ENCODE measurements around the gene GSTO2.

Gene GSTO2

DNA sequence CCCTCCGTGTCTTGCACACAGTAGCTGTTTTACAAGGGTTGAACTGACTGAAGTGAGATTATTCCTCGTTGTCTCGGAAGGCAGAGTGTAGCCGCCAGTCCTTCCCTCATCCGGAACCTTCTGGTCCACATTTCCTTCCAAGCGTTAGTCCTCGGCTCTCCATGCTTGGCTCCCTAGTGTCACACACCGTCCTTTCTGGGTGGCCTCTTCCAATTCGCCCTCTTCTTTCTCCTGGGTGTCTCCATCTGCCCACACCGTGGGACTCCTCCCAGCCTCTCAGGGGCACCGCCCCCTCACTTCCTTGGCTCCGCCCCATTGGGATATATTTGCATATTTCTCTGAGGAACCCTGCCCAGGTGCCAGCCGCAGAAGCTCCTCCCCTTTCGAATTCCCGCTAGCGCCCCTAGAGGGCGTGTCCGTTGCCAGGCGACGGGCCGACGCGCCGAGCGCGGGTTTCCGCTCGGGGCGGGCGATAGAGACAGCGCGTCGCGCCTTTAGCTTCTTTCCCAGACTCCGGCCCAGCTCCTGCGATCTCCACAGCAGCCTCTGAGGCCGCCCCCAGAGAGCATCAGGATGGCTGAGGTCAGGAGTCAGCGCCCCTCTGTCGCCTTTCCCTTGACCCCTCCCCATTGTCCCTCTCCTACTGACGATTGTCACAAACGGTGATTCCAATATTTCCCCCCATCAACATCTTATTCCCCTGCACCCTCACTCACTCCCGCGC, 84.5 kb downstream of the GSTO2 start, which contains the start of gene CFAP58:
CFAP58 (plus strand) TSS at position 509 of the 724 bp plus-strand sequence; CDS start at position 574, 65 bp downstream.
- Histone ChIP-seq H3K4me1 (ENCODE audit: control insufficient read depth, insufficient read depth, low read length) (peaks cover 10% of the 10 kb centered on the region), H3K36me3 (ENCODE audit: control insufficient read depth, insufficient read depth, low read length) (no peaks in the 10 kb centered on the region), H3K9ac (ENCODE audit: low read depth, low read length) (no peak within 1 kb of the TSS), H3K27me3 (ENCODE audit: control insufficient read depth, insufficient read depth, low read length) (peaks cover 43% of the 10 kb centered on the region), H3K9me3 (ENCODE audit: control insufficient read depth, insufficient read depth, low read length) (no peaks in the 10 kb centered on the region), H3K4me3 (ENCODE audit: low read depth, low read length) (peak within 1 kb of the TSS; percentile 84)
